BLaER1 treated with 17β-estradiol and CSF1 and Interleukin-3, amounts not matched to agents 10 nM and 100 nM (cell line): ENCODE data around the gene KCNN2.
"Not testable (repeated sequence)": the region's sequence is repeated elsewhere in the genome, so short reads cannot be mapped to it uniquely, and the experiment has no call there.

ENCODE experiments used
- H3K27ac ChIP-seq, 11 experiments: shearing (Covaris generic); formaldehyde crosslinking; 2 replicates each; pipeline ENCODE4 v1.8.1; 2022
- H3K27me3 ChIP-seq, 11 experiments: shearing (Covaris generic); formaldehyde crosslinking; 2 replicates each; pipeline ENCODE4 v1.8.1; 2022
- H3K36me3 ChIP-seq, 11 experiments: shearing (Covaris generic); formaldehyde crosslinking; 2 replicates each; pipeline ENCODE4 v1.8.1; 2022
- H3K4me1 ChIP-seq, 10 experiments: shearing (Covaris generic); formaldehyde crosslinking; 2 replicates each; pipeline ENCODE4 v1.8.1; 2022
- H3K4me2 ChIP-seq, 11 experiments: shearing (Covaris generic); formaldehyde crosslinking; 2 replicates each; pipeline ENCODE4 v1.8.1; 2022
- H3K4me3 ChIP-seq, 10 experiments: shearing (Covaris generic); formaldehyde crosslinking; 2 replicates each; pipeline ENCODE4 v1.8.1; 2022
- H3K9ac ChIP-seq, 11 experiments: shearing (Covaris generic); formaldehyde crosslinking; 2 replicates each; pipeline ENCODE4 v1.8.1; 2022
- H3K9me3 ChIP-seq, 11 experiments: shearing (Covaris generic); formaldehyde crosslinking; replicated peaks in 1 of 11; 2 replicates each; pipeline ENCODE4 v1.8.1; 2022
- H4K20me1 ChIP-seq, 11 experiments: shearing (Covaris generic); formaldehyde crosslinking; 2 replicates each; pipeline ENCODE4 v1.8.1; 2022
- Cebpa-rat ChIP-seq, 11 experiments: shearing (Covaris generic); IDR thresholded peaks; 2 replicates each; pipeline ENCODE4 v1.8.1; 2022

Gene KCNN2

GRCh38 chr5:114415760-114416159 is 53.9 kb downstream of the KCNN2 start:
- no peaks in the 10 kb centered on the region for H4K20me1 ChIP-seq
- no peaks in the 10 kb centered on the region for H3K27me3 ChIP-seq
- TF ChIP-seq Cebpa-rat (IDR thresholded peaks at IDR 0.05) = no peak
- H3K36me3 ChIP-seq = no peaks in the 10 kb centered on the region
- H3K27ac ChIP-seq = no peak overlapping the region
- H3K9me3 ChIP-seq = no peaks in the 10 kb centered on the region
- H3K4me3 ChIP-seq = no peak overlapping the region
- no peak overlapping the region for H3K9ac ChIP-seq
- no peak overlapping the region for H3K4me2 ChIP-seq
- peaks cover 18 to 35% (median 23%) of the 10 kb centered on the region in 10 experiments for H3K4me1 ChIP-seq

- H3K4me2 ChIP-seq = no peak overlapping the region
- no peaks in the 10 kb centered on the region for H4K20me1 ChIP-seq
- H3K36me3 ChIP-seq = no peaks in the 10 kb centered on the region
- H3K27ac ChIP-seq = no peak overlapping the region
- H3K9ac ChIP-seq = no peak overlapping the region
- peaks cover 18 to 35% (median 23%) of the 10 kb centered on the region in 10 experiments for H3K4me1 ChIP-seq
- no peaks in the 10 kb centered on the region for H3K27me3 ChIP-seq
- TF ChIP-seq Cebpa-rat (IDR thresholded peaks at IDR 0.05) = no peak
- H3K9me3 ChIP-seq = no peaks in the 10 kb centered on the region
- H3K4me3 ChIP-seq = no peak overlapping the region
Measured at GRCh38 chr5:114416254-114416653, 54.4 kb downstream of the KCNN2 start.

GRCh38 chr5:114417519-114417918 is 55.6 kb downstream of the KCNN2 start:
- H3K27me3 ChIP-seq = no peaks in the 10 kb centered on the region
- H3K36me3 ChIP-seq = no peaks in the 10 kb centered on the region
- no peak overlapping the region for H3K9ac ChIP-seq
- no peak overlapping the region for H3K27ac ChIP-seq
- no peaks in the 10 kb centered on the region for H3K9me3 ChIP-seq
- TF ChIP-seq Cebpa-rat (IDR thresholded peaks at IDR 0.05) = no peak
- H3K4me1 ChIP-seq = peaks cover 18 to 35% (median 23%) of the 10 kb centered on the region in 10 experiments
- H4K20me1 ChIP-seq = no peaks in the 10 kb centered on the region
- H3K4me2 ChIP-seq = peak overlapping the region in 4 of 11 experiments; percentile 6 to 84 (median 57); a peak in 1 of 22 replicates
- no peak overlapping the region for H3K4me3 ChIP-seq

GRCh38 chr5:114418176-114419066 is 56.6 kb downstream of the KCNN2 start:
- Histone ChIP-seq H3K9me3 (no peaks in the 10 kb centered on the region), H3K4me2 (peak overlapping the region; percentile 48 to 86 (median 66)), H3K4me3 (peak overlapping the region in 1 of 10 experiments; percentile 24; a peak in 1 of 20 replicates), H3K36me3 (no peaks in the 10 kb centered on the region), H3K27ac (peak overlapping the region in 5 of 11 experiments; percentile 13 to 47 (median 19); a peak in 3 of 22 replicates), H3K9ac (no peak overlapping the region), H3K4me1 (peaks cover 18 to 28% (median 22%) of the 10 kb centered on the region in 10 experiments), H4K20me1 (no peaks in the 10 kb centered on the region), H3K27me3 (no peaks in the 10 kb centered on the region)
- TF ChIP-seq Cebpa-rat (IDR thresholded peaks at IDR 0.05) = no peak

GRCh38 chr5:114419067-114419388 is 57.2 kb downstream of the KCNN2 start:
- H3K27me3 ChIP-seq = no peaks in the 10 kb centered on the region
- H3K4me3 ChIP-seq = peak overlapping the region in 1 of 10 experiments; percentile 24; a peak in 1 of 20 replicates
- H3K4me1 ChIP-seq = peaks cover 15 to 28% (median 22%) of the 10 kb centered on the region in 10 experiments
- peak overlapping the region in 5 of 11 experiments; percentile 13 to 47 (median 19); a peak in 4 of 22 replicates for H3K27ac ChIP-seq
- peak overlapping the region; percentile 41 to 86 (median 66); a peak in 21 of 22 replicates for H3K4me2 ChIP-seq
- no peak overlapping the region for H3K9ac ChIP-seq
- H3K36me3 ChIP-seq = no peaks in the 10 kb centered on the region
- no peak for TF ChIP-seq Cebpa-rat (IDR thresholded peaks at IDR 0.05)
- no peaks in the 10 kb centered on the region for H4K20me1 ChIP-seq
- H3K9me3 ChIP-seq = no peaks in the 10 kb centered on the region

- no peaks in the 10 kb centered on the region for H4K20me1 ChIP-seq
- no peak overlapping the region for H3K9ac ChIP-seq
- H3K36me3 ChIP-seq = no peaks in the 10 kb centered on the region
- no peak overlapping the region for H3K4me3 ChIP-seq
- no peaks in the 10 kb centered on the region for H3K27me3 ChIP-seq
- no peak for TF ChIP-seq Cebpa-rat (IDR thresholded peaks at IDR 0.05)
- H3K9me3 ChIP-seq = no peaks in the 10 kb centered on the region
- H3K4me1 ChIP-seq = peaks cover 15 to 28% (median 22%) of the 10 kb centered on the region in 10 experiments
- H3K4me2 ChIP-seq = peak overlapping the region in 7 of 11 experiments; percentile 17 to 86 (median 66); a peak in 7 of 22 replicates
- no peak overlapping the region for H3K27ac ChIP-seq
Measured at GRCh38 chr5:114419959-114420358, 58.1 kb downstream of the KCNN2 start.

- Histone ChIP-seq H3K4me2 (no peak overlapping the region), H3K36me3 (no peaks in the 10 kb centered on the region), H3K9me3 (no peaks in the 10 kb centered on the region), H3K27me3 (no peaks in the 10 kb centered on the region), H3K27ac (no peak overlapping the region), H3K9ac (no peak overlapping the region), H3K4me1 (no peaks in the 10 kb centered on the region), H4K20me1 (no peaks in the 10 kb centered on the region), H3K4me3 (no peak overlapping the region)
- no peak for TF ChIP-seq Cebpa-rat (IDR thresholded peaks at IDR 0.05)
Measured at GRCh38 chr5:114427204-114427603, 65.3 kb downstream of the KCNN2 start.

GRCh38 chr5:114430532-114430931 is 68.7 kb downstream of the KCNN2 start:
- no peak overlapping the region for H3K4me3 ChIP-seq
- peaks cover 0 to 11% (median 0%) of the 10 kb centered on the region in 11 experiments; a peak in 5 of 22 replicates for H3K9me3 ChIP-seq
- H3K4me2 ChIP-seq = no peak overlapping the region
- no peaks in the 10 kb centered on the region for H3K36me3 ChIP-seq
- no peak overlapping the region for H3K27ac ChIP-seq
- no peaks in the 10 kb centered on the region for H3K27me3 ChIP-seq
- no peaks in the 10 kb centered on the region for H4K20me1 ChIP-seq
- TF ChIP-seq Cebpa-rat (IDR thresholded peaks at IDR 0.05) = no peak
- H3K9ac ChIP-seq = no peak overlapping the region
- H3K4me1 ChIP-seq = no peaks in the 10 kb centered on the region

GRCh38 chr5:114432684-114433083 is 70.8 kb downstream of the KCNN2 start:
- not testable (repeated sequence) for H3K4me3 ChIP-seq, H3K27ac ChIP-seq, H3K4me1 ChIP-seq, H3K9ac ChIP-seq, H3K27me3 ChIP-seq, H3K4me2 ChIP-seq, H4K20me1 ChIP-seq, H3K36me3 ChIP-seq
- H3K9me3 ChIP-seq = peaks cover 0 to 11% (median 0%) of the 10 kb centered on the region in 11 experiments; a peak in 5 of 22 replicates
